ENCODE results near the gene DHCR7.
"Not testable (repeated sequence)": the region's sequence is repeated elsewhere in the genome, so short reads cannot be mapped to it uniquely, and the experiment has no call there.

DHCR7 gene

DNA sequence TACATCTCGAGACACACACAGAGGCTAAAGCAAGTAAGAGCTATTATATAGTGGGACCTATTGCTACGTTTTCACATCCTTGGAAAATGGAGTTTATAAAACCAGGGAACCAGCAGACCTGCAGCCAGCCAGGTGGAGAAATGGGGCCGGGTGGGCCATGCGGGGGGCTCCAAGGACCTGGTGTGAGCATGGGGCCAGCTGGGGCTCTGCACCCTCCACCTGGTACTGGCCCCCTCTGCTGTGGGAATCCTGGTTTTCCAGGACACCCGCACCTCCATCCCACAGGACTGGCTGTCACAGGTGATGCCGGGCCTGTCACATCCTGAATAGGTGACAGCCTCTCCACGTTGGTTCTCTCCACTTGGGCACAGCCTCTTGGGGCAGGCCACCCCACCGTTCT lies 11.3 kb downstream of the DHCR7 start:
- no peak for DNase-seq

DNA sequence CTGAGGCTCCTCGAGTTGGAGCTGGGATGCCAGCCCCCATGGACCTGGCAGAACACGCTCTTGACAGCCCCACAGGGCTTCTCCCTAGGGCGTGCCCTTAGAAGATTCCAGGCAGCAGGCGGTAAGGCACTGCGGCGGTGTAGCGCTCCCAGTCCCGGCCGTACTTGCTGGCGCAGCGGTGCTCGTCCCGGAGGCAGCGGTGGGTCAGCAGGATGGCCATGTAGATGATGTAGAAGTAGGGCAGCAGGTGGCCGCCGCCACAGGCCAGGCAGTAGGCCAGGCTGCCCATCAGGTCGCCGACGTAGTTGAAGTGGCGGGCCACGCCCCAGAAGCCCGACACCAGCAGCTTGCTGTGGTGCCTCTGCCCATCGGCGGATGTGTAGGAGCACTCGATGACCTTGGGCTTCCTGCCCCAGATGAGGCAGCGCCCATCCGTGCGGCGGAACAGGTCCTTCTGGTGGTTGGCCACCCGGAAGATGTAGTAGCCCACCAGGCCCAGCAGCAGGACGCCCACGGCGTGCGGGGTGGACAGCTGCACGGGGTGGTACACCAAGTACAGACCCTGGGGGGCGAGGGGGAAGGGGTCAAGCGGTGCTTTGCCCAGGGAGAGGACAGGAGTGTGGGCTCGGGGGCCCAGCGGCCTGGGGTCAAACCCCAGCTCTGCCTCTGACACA lies 12.8 kb downstream of the DHCR7 start:
- DNase-seq: no peak

DNA sequence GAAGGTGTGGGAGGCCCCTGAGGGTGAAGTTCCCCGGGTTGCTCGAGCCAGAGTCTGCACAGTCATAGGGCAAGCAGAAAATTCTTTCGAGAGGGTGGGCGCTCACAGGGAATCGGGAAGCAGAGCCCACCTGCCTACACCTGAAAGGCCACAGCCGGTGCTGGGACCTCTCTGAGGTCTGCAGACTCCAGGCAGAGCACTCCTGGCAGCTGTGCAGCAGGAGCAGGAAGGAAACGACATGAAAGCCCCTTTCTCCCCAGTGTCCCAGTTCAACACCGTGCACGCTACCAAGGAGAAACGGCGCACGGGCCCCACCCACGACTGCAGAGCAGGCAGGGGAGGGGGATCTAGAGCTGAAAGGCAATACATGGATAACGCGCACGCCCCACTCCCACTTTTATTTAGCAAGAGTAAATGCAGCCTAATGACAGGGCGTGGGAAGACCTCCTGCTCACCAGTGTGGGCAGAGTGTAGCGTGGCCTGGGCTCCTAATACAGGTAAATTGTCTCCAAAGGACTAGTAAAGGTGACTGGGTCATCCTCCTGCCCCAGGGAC lies 13.5 kb downstream of the DHCR7 start:
- no peak for DNase-seq

DNA sequence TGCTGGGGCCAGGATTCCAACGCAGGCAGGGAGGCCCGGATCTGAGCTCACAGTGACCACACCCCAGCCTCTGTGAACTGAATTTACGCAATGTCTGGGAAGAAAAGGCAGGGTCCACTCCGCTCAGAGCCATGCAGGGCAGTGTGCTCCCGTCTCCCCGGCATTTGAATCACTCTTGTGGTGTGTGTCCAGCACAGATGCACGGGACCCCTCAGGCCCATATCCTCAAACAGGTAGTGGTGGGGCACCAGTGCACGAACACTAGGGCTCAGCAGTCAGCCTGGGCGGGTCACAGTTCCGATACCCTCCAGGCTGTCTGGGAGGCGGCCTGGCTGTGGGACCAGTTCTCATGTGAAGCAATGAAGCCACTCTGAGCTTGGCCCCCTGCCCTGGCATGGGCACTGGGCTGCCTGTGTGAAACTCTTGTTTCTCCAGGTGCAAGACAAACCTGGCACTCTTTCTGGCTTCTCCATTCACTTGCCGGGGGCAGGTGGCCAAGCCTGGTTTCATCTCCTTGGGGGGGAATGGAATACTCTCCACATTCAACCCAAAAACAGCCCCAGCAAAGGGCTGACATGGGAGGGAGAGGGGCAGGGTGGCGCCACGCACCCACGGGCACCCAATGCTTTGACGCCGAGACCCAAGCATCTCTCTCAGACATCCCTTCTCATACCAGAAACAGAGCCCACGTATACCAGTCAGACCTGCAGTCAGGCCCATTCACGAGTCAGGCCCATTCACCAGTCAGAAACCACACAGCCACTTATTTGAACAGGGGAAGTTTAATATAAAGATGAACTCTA lies 14.3 kb downstream of the DHCR7 start:
- no peak for DNase-seq

DNA sequence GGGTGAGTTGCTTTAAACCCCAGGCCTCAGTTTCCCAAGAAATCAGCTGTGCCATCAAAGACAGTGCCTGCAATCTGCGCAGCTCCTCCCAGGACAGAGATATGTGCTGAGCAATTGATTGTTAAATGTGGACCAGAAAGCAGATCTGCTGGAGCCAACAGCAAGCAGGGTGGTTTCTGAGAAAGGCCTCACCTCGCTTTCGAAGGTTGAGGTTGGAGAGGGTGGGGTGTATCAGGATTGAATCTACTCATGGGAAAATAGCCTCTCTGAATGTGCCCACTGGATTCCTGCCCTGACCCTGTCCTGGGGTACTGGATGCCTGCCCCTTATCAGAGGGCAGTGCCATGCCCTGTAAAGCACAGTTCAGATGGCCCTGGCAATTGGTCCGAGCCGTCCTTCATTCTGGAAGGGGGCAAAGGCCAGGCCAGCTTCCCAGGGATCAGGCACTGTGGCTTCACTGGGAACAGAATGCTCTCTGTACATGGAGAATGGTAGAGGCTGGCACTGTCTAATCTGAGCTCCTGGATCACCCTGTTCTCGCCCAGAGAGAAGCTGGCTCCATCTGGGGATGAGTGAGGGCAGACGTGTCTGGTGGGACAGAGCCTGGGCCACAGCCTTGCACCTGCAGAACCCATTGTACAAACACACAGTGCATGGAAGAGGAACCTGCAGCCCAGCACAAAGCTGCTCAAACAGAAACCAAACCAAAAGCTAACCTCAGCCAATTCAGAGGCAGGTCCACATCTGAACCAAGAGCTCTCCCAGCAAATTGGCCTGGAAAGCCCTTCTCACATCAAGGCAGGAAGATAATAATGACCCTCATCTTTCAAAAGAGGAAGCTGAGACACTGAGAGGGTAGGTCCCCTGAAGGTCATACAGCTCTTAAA lies 15.2 kb downstream of the DHCR7 start:
- no peak for DNase-seq

DNA sequence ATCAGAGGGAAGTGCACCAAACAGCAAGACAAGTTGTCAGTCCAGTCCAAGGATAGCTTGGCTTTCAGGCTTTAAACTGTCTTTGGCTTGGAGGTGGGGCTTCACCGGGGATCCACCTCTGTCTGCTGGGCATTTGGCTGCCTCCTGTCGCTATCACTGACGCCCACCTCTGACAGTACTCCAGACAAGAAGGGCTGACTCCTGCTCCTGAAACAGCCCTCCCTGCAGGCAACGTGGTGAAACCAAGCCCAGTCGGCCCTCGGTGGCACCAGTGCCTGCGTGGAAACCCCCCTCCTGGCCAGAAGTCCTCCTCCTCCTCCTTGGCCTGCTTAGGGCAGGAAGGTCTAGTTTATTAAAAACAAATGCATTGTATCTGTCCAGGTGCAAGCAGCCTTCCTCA lies 16.9 kb downstream of the DHCR7 start:
- no peak for DNase-seq

DNA sequence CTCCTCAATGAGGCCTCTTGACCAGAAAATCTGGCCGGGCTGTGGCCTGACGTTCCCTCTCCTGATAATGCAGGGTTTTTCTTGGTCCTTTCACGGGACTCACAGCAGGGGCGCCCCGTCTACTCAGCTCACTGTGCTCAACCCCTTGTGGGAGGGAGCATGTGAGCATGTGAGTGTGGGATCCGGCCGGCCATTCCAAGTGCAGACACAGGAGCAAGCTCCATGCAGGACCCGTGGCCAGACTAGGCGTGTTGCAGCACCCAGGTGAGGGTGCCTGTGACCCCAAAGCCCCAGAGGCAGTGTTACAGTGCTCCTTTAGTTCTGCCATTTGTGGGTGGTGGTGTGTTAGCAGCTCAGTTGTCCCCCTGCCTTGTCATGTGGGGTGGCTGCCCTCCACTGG lies 18.0 kb downstream of the DHCR7 start:
- no peak for DNase-seq

DNA sequence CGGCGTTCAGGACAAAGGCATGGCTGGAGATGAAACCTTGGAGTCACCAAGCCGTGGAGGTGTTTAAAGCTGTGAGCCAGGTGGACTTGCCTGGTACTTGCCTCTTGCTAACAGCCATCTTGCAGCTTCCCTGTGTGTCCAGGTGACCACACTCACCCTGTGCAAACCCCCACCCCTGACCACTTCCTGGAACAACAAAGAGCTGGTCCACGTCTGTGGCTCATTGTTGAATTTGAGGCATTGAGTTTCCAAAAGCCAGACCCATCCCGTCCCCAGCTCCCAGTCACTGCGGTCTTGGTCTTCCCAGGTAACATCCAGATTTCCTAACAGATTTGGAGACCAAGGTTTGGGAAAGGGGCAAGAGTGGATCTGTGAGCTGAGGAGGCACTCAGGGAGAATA lies 18.5 kb downstream of the DHCR7 start:
- DNase-seq: no peak

DNA sequence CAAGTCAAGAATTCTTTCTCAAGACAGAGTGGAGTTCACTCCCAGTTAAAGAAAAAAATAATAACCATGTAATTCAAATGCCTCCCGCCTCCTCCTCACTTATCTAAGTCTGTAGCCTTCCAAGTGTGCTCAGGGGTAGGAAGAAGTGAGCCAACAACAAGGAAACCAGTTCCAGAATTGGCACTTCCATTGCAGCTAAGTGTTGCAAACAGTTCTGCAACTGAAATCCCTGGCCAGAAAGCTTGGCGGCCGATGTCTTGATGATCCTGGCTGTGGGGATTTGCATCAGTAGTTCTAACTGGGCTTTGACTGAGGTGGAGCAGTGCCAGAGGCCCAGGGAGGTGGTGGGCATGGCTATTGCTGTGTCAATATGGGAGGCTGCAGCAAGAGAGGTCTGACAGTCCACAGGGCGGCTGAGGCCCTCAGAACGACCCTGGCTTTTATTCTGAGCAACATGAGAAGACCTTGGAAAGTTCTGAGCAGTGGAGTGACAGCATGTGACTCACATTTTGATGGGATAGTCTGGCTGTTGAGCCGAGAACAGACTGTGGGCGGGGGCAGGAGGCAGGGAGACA lies 19.2 kb downstream of the DHCR7 start:
- DNase-seq: no peak

DNA sequence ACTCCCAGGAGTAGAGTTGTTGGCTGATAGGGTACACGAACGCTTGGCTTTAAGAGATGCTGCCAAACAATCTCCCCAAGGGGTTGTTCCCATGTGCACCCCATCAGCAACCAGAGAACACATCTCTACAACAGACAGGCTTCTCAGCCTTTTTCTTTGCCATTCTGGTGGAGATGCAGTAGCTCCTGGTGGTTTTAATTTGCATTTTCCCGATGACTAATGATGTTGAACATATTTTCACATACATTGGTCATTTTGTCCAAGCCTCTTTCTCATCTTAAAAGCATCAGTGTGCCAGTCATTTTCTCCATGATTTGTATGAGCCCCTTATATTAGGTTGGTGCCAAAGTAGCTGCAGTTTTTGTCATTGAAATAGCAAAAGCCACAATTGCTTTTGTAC lies 21.8 kb downstream of the DHCR7 start:
- DNase-seq: no peak

DNA sequence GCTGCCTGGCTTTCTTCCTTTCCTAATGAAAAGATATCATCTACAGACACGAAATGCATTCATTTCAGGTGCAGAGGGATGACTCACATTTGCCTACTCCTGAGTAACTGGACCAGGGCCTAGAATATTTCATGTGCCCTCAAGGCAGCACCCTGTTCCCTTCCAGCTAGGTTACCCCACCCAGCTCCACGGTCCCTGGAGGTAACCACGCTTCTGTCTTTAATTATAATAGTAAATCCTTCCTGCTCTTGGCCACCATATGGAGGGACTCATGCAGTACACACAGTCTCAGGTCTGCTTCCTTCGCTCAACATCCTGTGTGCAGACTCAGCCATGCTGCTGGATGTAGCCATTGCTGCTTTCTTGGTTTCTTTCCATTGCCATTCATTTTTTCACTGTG lies 22.3 kb downstream of the DHCR7 start:
- peak in 1 of 2 experiments; percentile 19 for DNase-seq

DNA sequence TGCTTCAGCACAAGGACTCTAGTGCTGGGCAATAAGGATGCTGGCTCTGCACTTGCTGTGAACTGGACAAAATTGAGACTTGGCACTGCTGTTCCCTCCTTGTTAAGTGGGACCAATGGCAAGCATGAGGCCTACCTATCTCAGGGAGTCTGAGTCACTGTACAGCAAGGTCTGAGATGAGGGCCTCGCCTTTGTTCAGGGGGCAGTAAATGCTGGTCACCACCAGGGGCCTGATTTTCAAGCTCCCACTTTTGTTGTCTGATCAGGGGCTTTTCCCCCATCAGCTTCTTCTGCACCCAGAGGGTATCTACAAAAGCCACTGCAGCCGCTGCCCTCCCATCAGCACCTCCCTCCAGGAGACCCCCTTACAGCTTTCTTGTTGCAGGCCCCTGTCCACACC lies 22.8 kb downstream of the DHCR7 start:
- DNase-seq: no peak

DNA sequence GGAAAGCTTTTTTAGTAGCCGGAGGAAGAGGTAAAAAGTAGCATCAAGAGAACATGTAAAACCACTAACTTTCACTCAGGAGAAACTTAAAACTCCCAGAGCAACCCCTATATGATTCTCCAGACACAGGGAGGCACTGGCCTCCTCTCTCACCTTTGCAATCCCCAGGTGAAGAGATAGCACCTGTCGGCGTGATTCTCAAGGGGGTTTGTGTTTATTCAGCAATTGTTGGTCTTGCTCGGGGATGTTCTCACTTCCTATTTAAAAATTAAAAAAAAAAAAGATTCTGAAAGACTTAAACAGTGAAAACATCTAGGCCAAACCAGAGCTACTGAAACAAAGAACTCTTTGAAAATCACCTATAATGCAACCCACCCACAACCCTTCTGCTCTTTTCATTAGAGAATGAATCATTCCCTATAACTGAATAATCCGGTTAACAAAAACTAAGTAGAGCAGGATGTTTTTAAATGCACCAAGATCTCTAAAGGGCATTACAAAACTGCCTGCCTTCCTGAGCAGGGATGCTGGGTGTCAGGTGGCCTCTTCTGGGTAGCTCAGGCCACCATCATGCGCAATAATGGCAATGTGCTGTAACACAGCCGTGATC lies 24.9 kb downstream of the DHCR7 start:
- DNase-seq: no peak

DNA sequence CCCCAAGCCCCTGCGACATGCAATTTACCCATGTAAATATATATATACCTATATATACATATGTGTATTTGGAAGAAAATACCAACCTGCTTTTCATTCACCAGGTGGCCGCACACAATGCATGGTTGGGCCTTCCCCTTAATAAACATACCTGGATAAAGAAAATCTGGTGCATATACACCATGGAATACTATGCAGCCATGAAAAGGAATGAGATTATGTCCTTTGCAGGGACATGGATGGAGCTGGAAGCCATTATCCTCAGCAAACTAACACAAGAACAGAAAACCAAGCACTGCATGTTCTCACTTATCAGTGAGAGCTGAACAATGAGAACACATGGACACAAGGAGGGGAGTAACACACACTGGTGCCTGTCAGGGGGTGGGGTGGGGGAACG lies 25.9 kb downstream of the DHCR7 start:
- not testable (repeated sequence) for DNase-seq

DNA sequence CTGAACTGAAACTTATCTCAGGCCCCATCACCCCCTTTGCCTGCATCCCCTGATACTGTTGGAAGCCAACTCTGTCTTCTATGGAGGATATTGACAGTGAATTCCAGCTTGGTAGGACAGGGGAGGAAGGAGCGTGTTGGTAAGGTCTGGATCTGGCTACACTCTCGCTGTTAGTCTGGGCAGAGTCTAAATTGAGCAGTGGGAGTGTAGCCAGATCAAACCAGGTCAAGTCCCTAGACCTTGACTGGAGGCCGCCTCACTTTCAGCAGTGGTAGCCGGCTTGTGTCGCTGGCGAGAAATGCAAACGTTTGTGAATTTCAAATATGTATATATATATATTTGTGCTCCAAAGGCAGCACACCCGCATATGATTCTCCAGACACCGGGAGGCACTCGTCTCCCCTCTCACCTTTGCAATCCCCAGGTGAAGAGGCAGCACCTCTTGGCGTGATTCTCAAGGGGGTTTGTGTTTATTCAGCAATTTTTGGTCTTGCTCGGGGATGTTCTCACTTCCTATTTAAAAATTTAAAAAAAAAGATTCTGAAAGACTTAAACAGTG lies 26.7 kb downstream of the DHCR7 start:
- no peak for DNase-seq

DNA sequence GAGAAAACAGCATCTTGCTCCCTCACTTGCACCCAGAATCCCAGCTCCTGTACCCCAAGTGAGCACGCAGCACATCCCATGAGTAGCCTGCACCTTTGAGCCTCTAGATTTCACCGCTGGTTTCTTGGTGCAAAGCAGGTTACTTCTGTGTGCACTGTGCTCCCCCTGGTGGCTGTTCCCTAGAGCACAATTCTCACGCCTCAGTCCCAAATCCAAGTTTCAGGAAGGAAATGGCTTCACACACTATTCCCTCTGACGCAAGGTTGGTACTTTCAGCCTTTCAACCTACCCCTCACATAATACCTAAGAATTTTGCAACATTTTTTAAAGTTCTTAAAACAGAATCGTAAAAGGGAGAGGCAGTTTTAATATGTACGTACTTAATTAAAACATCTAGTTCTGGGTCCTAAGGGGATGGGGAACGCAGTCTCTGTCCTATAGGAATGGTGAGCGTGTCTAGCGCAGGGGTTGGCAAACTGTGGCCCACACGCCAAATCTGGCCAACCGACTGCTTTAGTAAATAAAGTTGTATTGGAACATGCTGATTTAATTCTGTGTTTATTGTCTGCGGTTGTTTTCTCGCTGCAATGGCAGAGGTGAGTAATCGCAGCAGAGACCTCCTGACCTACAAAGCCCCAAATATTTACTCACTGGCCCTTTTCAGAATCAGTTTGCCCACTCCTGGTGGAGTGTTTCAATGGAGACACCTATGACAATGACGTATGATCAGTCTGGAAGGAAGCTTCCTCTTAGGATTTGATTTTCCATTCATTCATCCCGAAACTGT lies 27.5 kb downstream of the DHCR7 start:
- peak in 1 of 2 experiments; percentile 30 for DNase-seq

DNA sequence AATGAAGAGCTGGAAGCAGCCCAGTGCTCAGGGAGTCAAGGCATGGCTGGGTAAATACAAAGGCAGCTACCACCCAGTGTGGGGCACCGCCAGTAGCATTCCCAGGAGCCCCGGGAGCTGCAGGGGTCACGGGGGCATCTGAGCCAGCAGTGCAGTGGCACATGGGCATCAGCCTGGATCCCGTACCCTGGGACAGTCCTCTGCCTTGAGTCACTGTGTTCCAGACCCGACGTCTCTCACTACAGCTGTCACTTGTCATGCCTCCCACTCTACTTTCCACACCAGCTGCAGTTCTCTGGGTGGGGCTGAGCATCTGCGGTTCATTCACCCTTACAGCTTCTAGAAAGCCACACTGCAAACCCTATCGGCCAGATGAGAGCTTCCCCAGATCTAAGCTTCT lies 29.6 kb downstream of the DHCR7 start:
- no peak for DNase-seq

DNA sequence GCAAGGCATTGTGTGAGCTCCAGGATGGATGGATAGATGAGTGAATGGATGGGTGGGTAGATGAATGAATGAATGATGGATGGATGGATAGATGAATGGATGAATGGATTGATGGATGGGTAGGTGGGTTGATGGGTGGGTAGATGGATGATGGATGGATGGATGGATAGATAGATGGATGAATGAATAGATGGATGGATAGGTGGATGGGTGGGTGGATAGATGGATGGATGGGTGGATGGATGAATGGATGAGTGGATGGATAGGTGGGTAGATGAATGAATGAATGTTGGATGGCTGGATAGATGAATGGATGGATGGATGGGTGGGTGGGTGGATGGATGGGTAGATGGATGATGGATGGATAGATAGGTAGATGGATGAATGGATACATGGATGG lies 33.5 kb downstream of the DHCR7 start:
- DNase-seq: no peak

DNA sequence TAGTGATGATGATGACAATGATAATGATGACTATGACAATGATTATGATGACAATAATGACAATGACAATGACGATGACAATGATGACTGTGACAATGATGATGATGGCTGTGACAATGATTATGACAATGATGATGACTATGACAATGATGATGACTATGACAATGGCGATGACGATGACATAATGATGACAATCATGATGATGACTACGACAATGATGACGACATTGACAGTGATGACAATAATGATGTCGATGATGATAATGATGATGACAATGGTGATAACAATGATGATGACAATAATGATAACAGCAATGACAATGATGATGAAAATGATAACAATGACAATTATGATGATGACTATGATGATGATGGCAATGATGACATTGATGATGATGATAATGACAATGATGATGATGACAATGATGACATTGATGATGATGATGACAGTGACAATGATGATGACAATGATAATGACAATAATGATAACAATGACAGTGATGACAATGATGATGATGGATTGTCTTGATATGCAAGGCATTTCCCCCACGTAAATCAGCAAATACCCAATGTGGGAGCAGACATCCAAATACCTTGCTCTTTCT lies 37.7 kb downstream of the DHCR7 start:
- DNase-seq: no peak

DNA sequence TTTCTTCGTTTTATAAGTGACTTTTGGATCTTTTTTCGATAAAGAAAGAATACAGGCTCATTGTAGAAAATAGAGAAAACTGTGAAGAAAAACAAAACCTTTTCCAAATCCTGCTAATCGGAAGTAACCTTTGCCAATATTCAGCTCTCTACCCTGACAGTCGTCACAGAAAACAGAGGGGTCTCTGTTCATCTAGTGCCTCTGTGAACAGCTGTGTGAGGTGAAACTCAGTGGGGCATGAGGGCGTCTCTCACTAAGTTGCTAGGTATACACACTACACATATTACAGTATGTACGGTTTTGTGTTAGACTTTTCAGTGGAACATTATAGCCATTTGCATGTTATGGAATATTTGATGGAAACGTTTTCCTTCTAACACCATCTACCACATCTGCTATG lies 39.4 kb downstream of the DHCR7 start:
- DNase-seq: no peak

DNA sequence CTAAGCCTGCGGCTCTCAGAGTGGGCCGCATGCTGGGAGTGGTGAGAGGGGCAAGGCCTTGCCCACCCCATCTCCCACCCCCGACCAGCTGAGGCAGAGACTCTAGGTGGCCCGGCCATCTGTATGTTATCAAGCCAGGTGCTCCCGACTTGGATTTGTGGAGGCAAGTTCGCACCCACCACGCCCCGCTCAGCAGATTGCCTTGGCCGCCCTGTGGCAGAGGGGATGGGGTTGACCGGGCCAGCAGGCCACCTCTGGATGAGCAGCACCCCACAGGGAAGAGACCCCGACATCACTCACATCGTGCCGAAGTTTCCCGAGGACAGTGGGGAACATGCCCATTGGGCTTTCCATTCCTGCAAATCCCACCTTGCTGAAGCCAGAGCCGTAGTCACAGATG lies 40.8 kb downstream of the DHCR7 start:
- DNase-seq: no peak
